Right lobe of liver (tissue), 6 donors: ENCODE measurements around the gene IL36A. TPM values are rescaled to one million over a fixed set of nuclear protein-coding genes. Genes with fewer than 3 reads are reported as not detected.

Experiments used
- ATAC-seq, 4 donors: fragments of 200-7000 bp; cut with Tn5 transposase; one replicate each; pipeline ENCODE4 v1.9.1; 2020; ENCODE audit warnings: mild to moderate bottlenecking in 4 of 4, moderate library complexity in 4 of 4
- DNase-seq, 3 donors: peaks; one replicate each; pipeline ENCODE4 v3.0.0-alpha.2; 2020
- H3K27ac ChIP-seq, 3 donors: fragments of 200-600 bp; one replicate each; pipeline ENCODE4 v1.8.0; 2022
- H3K27me3 ChIP-seq, 2 donors: fragments of 200-600 bp; one replicate each; pipeline ENCODE4 v1.8.0; 2022
- H3K36me3 ChIP-seq, 4 donors: fragments of 200-600 bp; sonication (generic) in 1 of 4; one replicate each; pipeline versions ENCODE4 v1.5.1 to v1.8.0; 2017 to 2022; ENCODE audit warnings: control low read depth in 1 of 4
- H3K4me1 ChIP-seq, 4 donors: fragments of 200-600 bp; sonication (generic) in 1 of 4; one replicate each; pipeline versions ENCODE4 v1.5.1 to v1.8.0; 2017 to 2022; ENCODE audit warnings: control low read depth in 1 of 4
- H3K4me3 ChIP-seq, 3 donors: fragments of 200-600 bp; one replicate each; pipeline ENCODE4 v1.8.0; 2022
- H3K9me3 ChIP-seq, 4 donors: fragments of 200-600 bp; sonication (generic) in 1 of 4; one replicate each; pipeline versions ENCODE4 v1.5.1 to v1.8.0; 2017 to 2022; ENCODE audit warnings: control low read depth in 1 of 4
- CTCF ChIP-seq, 4 donors: fragments of 200-600 bp in 3 of 4; fragments of 450-650 bp in 1 of 4; IDR thresholded peaks; one replicate each; pipeline versions ENCODE4 v1.5.1 to v1.8.0; 2016 to 2022; ENCODE audit warnings: antibody characterized with exemption in 4 of 4, mild to moderate bottlenecking in 2 of 4
- POLR2A ChIP-seq: fragments of 450-650 bp; IDR thresholded peaks from one replicate; pipeline ENCODE4 v1.6.1; 2017; ENCODE audit warnings: antibody characterized with exemption, mild to moderate bottlenecking
- WGBS: methylation state at CpG from one replicate; pipeline ENCODE4 v1.1.6; 2018; ENCODE audit warnings: low coverage, low lambda C conversion rate; ENCODE audit not compliant: insufficient coverage; ENCODE audit errors: missing lambda C conversion rate; 5-methylcytosine and 5-hydroxymethylcytosine counted together
- intact Hi-C, 2 donors: fragments of 100-400 bp; cut with DNase I; formaldehyde crosslinking; loops; one replicate each; pipeline versions ENCODE4 v1.11.2 to v1.14.1; 2022
- total RNA-seq, 6 experiments: library from RNA; depleted of rRNA in 2 of 6; stranded (reverse); fragments of >200 nt in 2 of 6; fragmentation: NEBNext Ultra II Directional in 3 of 6; extraction: Animal tissue kit (Norgen Biotek cat#: 25700) in 3 of 6; gene quantifications; one replicate each; pipeline versions ENCODE4 v1.1.0 to v1.2.4, GENCODE V29; 2016 to 2023
- donor health status: DM: no; HTN: yes; CAD: no.
- donor health status: DM: no; HTN: no; CAD: no.
- donor health status: DM: no; HTN: no; CAD: no.
- donor health status: DM: no; HTN: yes; CAD: no.
- donor health status: DM: no; HTN: yes; CAD: no.

The IL36A gene
- total RNA-seq, 6 experiments from 2014 or later = not detected

- ATAC-seq = no peak
- H3K27me3 ChIP-seq = no peaks in the 10 kb centered on the region
- H3K9me3 ChIP-seq = no peaks in the 10 kb centered on the region
- intact Hi-C loops = no loop called here
- H3K27ac ChIP-seq = no peak overlapping the region
- H3K36me3 ChIP-seq = peaks cover 0 to 3% (median 0%) of the 10 kb centered on the region in 4 donors
- H3K4me1 ChIP-seq = no peaks in the 10 kb centered on the region
- no peak overlapping the region for H3K4me3 ChIP-seq
- no peak for DNase-seq
- 48% methylated on average over 2 of the region's 2 CpGs for WGBS
- no peak for TF ChIP-seq POLR2A
- no peak for TF ChIP-seq CTCF (IDR thresholded peaks at IDR 0.05)
Measured at GRCh38 chr2:113010088-113010487, 4.8 kb downstream of the IL36A start.

- Histone ChIP-seq H3K4me3 (no peak overlapping the region), H3K9me3 (no peaks in the 10 kb centered on the region), H3K27ac (no peak overlapping the region), H3K36me3 (peaks cover 0 to 3% (median 0%) of the 10 kb centered on the region in 4 donors), H3K27me3 (no peaks in the 10 kb centered on the region), H3K4me1 (no peaks in the 10 kb centered on the region)
- ATAC-seq = no peak
- TF ChIP-seq POLR2A (no peak), CTCF (IDR thresholded peaks at IDR 0.05) (no peak)
- WGBS = 83% methylated on average over 1 of the region's 1 CpG
- intact Hi-C loops = no loop called here
- no peak for DNase-seq
Measured at GRCh38 chr2:113011108-113011507, 5.8 kb downstream of the IL36A start.

GRCh38 chr2:113012436-113013335 lies 7.4 kb downstream of the IL36A start:
- Histone ChIP-seq H3K9me3 (no peaks in the 10 kb centered on the region), H3K4me3 (no peak overlapping the region), H3K36me3 (peaks cover 0 to 3% (median 0%) of the 10 kb centered on the region in 4 donors), H3K27ac (no peak overlapping the region), H3K27me3 (no peaks in the 10 kb centered on the region), H3K4me1 (no peaks in the 10 kb centered on the region)
- 62% methylated on average over 8 of the region's 8 CpGs for WGBS
- ATAC-seq = no peak
- DNase-seq = no peak
- intact Hi-C loops = no loop called here
- TF ChIP-seq POLR2A = no peak
- no peak for TF ChIP-seq CTCF (IDR thresholded peaks at IDR 0.05)

- H3K9me3 ChIP-seq = no peaks in the 10 kb centered on the region
- H3K27me3 ChIP-seq = no peaks in the 10 kb centered on the region
- H3K4me3 ChIP-seq = no peak overlapping the region
- WGBS = 65% methylated on average over 3 of the region's 3 CpGs
- no peak for DNase-seq
- TF ChIP-seq POLR2A (no peak), CTCF (IDR thresholded peaks at IDR 0.05) (no peak)
- peaks cover 0 to 3% (median 0%) of the 10 kb centered on the region in 4 donors for H3K36me3 ChIP-seq
- ATAC-seq = no peak
- H3K4me1 ChIP-seq = no peaks in the 10 kb centered on the region
- H3K27ac ChIP-seq = no peak overlapping the region
- intact Hi-C loops = no loop called here
Measured at GRCh38 chr2:113013336-113013661, 8.0 kb downstream of the IL36A start.
